Stomach (tissue), 4 donors: Measurements from ENCODE around the gene VIPR2.

Experiments used
- CTCF ChIP-seq, 7 experiments: fragments of 450-650 bp in 4 of 7; fragments of 200-600 bp in 3 of 7; sonication (generic) in 3 of 7; IDR thresholded peaks; one replicate each; pipeline ENCODE4 v1.5.1; 2016 to 2019; ENCODE audit warnings: antibody characterized with exemption in 7 of 7, control low read depth in 2 of 7, mild to moderate bottlenecking in 1 of 7
- EP300 ChIP-seq: sonication (generic); formaldehyde crosslinking; IDR thresholded peaks from one replicate; pipeline ENCODE4 v1.6.1; 2017; ENCODE audit warnings: antibody characterized with exemption
- POLR2A ChIP-seq, 4 donors: fragments of 450-650 bp; IDR thresholded peaks; one replicate each; pipeline ENCODE4 v1.6.1; 2016; ENCODE audit warnings: antibody characterized with exemption in 4 of 4, control low read depth in 2 of 4, mild to moderate bottlenecking in 1 of 4, moderate library complexity in 1 of 4
- POLR2AphosphoS5 ChIP-seq, 3 donors: sonication (generic); formaldehyde crosslinking; IDR thresholded peaks; one replicate each; pipeline ENCODE4 v1.6.1; 2016; ENCODE audit warnings: antibody characterized with exemption in 3 of 3

- TF ChIP-seq CTCF (IDR thresholded peaks at IDR 0.05): no peak
- TF ChIP-seq POLR2A (IDR thresholded peaks at IDR 0.05): no peak
- TF ChIP-seq POLR2AphosphoS5 (IDR thresholded peaks at IDR 0.05): no peak
- no peak for TF ChIP-seq EP300
Observed at GRCh38 chr7:159009951-159010350, 134.7 kb downstream of the VIPR2 start.
